Upper lobe of left lung (tissue), 4 donors: Measurements from ENCODE around the gene ATP6V0A1.

Experiments
- CTCF ChIP-seq, 6 experiments: fragments of 450-650 bp in 4 of 6; fragments of 200-600 bp in 2 of 6; sonication (generic) in 2 of 6; IDR thresholded peaks; one replicate each; pipeline ENCODE4 v1.5.1; 2016 to 2019; ENCODE audit warnings: antibody characterized with exemption in 6 of 6
- POLR2A ChIP-seq, 4 donors: fragments of 450-650 bp; IDR thresholded peaks; one replicate each; pipeline ENCODE4 v1.5.1; 2016 to 2017; ENCODE audit warnings: antibody characterized with exemption in 4 of 4, mild to moderate bottlenecking in 2 of 4
- POLR2AphosphoS5 ChIP-seq, 2 donors: sonication (generic); formaldehyde crosslinking; IDR thresholded peaks; one replicate each; pipeline ENCODE4 v1.5.1; 2017; ENCODE audit warnings: antibody characterized with exemption in 2 of 2

DNA sequence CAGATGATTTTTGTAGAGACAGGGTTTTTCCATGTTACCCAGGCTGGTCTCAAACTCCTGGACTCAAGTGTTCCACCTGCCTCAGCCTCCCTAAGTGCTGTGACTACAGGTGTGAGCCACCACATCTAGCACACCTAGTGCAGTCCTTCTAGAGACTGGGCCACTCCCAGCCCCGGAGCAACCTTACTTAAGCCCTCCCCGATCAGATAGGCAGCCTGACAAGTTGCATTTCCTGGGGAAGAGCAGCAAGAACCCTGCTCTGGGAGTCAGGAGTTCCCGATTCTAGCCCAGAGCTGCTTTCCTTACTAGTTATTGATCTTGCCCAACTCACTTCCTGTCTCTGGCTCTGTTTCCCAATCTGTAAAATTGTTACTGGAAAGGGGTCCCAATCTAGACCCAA, 70.4 kb downstream of the ATP6V0A1 start:
- TF ChIP-seq POLR2A (IDR thresholded peaks at IDR 0.05), result no peak
- no peak for TF ChIP-seq CTCF (IDR thresholded peaks at IDR 0.05)
- TF ChIP-seq POLR2AphosphoS5 (IDR thresholded peaks at IDR 0.05), result no peak
